Measurements from ENCODE around the gene UST.

DNA sequence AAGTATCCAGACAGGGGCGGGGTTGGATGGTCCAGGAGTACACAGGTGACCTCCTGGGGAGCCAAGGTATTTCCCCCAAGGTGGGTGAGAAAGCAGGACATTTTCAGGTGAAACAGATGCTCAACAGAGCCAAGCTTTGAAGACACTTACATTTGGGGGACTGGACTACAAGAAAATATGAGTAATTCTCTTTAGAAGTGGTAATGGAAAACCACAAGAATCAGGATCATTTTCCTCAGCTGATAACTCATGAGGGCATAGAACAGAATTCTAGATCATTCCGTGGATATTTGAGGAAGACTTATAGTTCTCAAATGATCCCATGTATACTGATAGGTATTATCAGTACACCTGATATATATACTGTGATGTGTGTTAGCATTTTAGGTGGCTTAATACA, 89.9 kb downstream of the UST start:
- TF ChIP-seq, protein P1, sequence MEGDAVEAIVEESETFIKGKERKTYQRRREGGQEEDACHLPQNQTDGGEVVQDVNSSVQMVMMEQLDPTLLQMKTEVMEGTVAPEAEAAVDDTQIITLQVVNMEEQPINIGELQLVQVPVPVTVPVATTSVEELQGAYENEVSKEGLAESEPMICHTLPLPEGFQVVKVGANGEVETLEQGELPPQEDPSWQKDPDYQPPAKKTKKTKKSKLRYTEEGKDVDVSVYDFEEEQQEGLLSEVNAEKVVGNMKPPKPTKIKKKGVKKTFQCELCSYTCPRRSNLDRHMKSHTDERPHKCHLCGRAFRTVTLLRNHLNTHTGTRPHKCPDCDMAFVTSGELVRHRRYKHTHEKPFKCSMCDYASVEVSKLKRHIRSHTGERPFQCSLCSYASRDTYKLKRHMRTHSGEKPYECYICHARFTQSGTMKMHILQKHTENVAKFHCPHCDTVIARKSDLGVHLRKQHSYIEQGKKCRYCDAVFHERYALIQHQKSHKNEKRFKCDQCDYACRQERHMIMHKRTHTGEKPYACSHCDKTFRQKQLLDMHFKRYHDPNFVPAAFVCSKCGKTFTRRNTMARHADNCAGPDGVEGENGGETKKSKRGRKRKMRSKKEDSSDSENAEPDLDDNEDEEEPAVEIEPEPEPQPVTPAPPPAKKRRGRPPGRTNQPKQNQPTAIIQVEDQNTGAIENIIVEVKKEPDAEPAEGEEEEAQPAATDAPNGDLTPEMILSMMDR (IDR thresholded peaks at IDR 0.05) = no peak
- no peak for TF ChIP-seq ZFX (IDR thresholded peaks at IDR 0.05; ENCODE audit: borderline replicate concordance)
